ENCODE results near the gene CSNK1A1L. TPM values are rescaled to one million over a fixed set of nuclear protein-coding genes. Genes with fewer than 3 reads are reported as not detected.

CSNK1A1L gene
- total RNA-seq, 2 experiments from 2014 or later: not detected

Other genes starting within 250 kb of the CSNK1A1L start
- gene SMAD9, start 185.4 kb downstream of the CSNK1A1L start, total RNA-seq: under 1 TPM in 1 of 2 experiments, not detected in 1; 0.05 TPM
- 10 to 100 TPM; 17.5 to 20.8 TPM for gene ALG5, start 106.3 kb downstream of the CSNK1A1L start, total RNA-seq
- gene EXOSC8, start 104.9 kb downstream of the CSNK1A1L start, total RNA-seq: 100 to 1,000 TPM; 171 to 184 TPM
- 10 to 100 TPM; 51.0 to 57.7 TPM for gene SUPT20H, start 46.0 kb downstream of the CSNK1A1L start, total RNA-seq

All from activated naive CD4-positive, alpha-beta T cell treated with anti-CD3 and anti-CD28 coated beads for 36 hours (primary cell).